Trophoblast cell (in vitro differentiated cells and primary cell): ENCODE results near the gene DAPK3.
"Not testable (repeated sequence)": the region's sequence is repeated elsewhere in the genome, so short reads cannot be mapped to it uniquely, and the experiment has no call there.

Experiments
- DNase-seq, 2 donors: peaks; one replicate each; pipeline ENCODE4 v3.0.0-alpha.2; 2016
- H2AFZ ChIP-seq: 2 replicates; pipeline ENCODE4 v1.6.1; 2013; ENCODE audit warnings: low read length, moderate library complexity, mild to moderate bottlenecking; ENCODE audit not compliant: insufficient read depth, poor library complexity
- H2AK5ac ChIP-seq: 2 replicates; pipeline ENCODE4 v1.6.1; 2013; ENCODE audit warnings: mild to moderate bottlenecking, low read length
- H2BK120ac ChIP-seq: 2 replicates; pipeline ENCODE4 v1.6.1; 2013; ENCODE audit warnings: low read length, mild to moderate bottlenecking, moderate library complexity; ENCODE audit not compliant: insufficient read depth, poor library complexity
- H2BK12ac ChIP-seq: 2 replicates; pipeline ENCODE4 v1.6.1; 2013; ENCODE audit warnings: mild to moderate bottlenecking, low read length, moderate library complexity
- H2BK5ac ChIP-seq: 2 replicates; pipeline ENCODE4 v1.6.1; 2013; ENCODE audit warnings: low read length, low read depth, moderate library complexity, mild to moderate bottlenecking; ENCODE audit not compliant: poor library complexity
- H3K14ac ChIP-seq: 2 replicates; pipeline ENCODE4 v1.6.1; 2013; ENCODE audit warnings: mild to moderate bottlenecking, low read length
- H3K18ac ChIP-seq: 2 replicates; pipeline ENCODE4 v1.6.1; 2013; ENCODE audit warnings: mild to moderate bottlenecking, low read length
- H3K23ac ChIP-seq: 2 replicates; pipeline ENCODE4 v1.6.1; 2013; ENCODE audit warnings: low read length
- H3K27ac ChIP-seq: 2 replicates; pipeline ENCODE4 v1.5.1; 2013; ENCODE audit warnings: low read depth, mild to moderate bottlenecking, inconsistent platforms, low read length, moderate library complexity
- H3K27me3 ChIP-seq: 2 replicates; pipeline ENCODE4 v1.6.1; 2013; ENCODE audit warnings: inconsistent platforms, mild to moderate bottlenecking, low read length, moderate library complexity; ENCODE audit not compliant: insufficient read depth
- H3K36me3 ChIP-seq, 2 experiments: 1 replicate in 1 of 2; 2 replicates in 1 of 2; pipeline ENCODE4 v1.6.1; 2013; ENCODE audit warnings: low read length in 2 of 2, mild to moderate bottlenecking in 2 of 2, moderate library complexity in 1 of 2; ENCODE audit not compliant: insufficient read depth in 2 of 2, control insufficient read depth in 1 of 2
- H3K4ac ChIP-seq: 2 replicates; pipeline ENCODE4 v1.6.1; 2013; ENCODE audit warnings: low read depth, mild to moderate bottlenecking, low read length, moderate library complexity
- H3K4me1 ChIP-seq, 2 experiments: 1 replicate in 1 of 2; 2 replicates in 1 of 2; pipeline ENCODE4 v1.6.1; 2013; ENCODE audit warnings: low read length in 2 of 2, mild to moderate bottlenecking in 2 of 2, moderate library complexity in 1 of 2; ENCODE audit not compliant: insufficient read depth in 2 of 2, control insufficient read depth in 1 of 2
- H3K4me2 ChIP-seq: 2 replicates; pipeline ENCODE4 v1.6.1; 2013; ENCODE audit warnings: inconsistent platforms, mild to moderate bottlenecking, low read length, moderate library complexity
- H3K4me3 ChIP-seq: 2 replicates; pipeline ENCODE4 v1.5.1; 2013; ENCODE audit warnings: mild to moderate bottlenecking, low read depth, low read length, inconsistent platforms
- H3K79me1 ChIP-seq: one replicate; pipeline ENCODE4 v1.6.1; 2013; ENCODE audit warnings: low read length
- H3K79me2 ChIP-seq: 2 replicates; pipeline ENCODE4 v1.6.1; 2013; ENCODE audit warnings: low read length, mild to moderate bottlenecking; ENCODE audit not compliant: control insufficient read depth, insufficient read depth, poor library complexity
- H3K9ac ChIP-seq: 2 replicates; pipeline ENCODE4 v1.6.1; 2013; ENCODE audit warnings: mild to moderate bottlenecking, low read length
- H3K9me3 ChIP-seq: 2 replicates; pipeline ENCODE4 v1.6.1; 2013; ENCODE audit warnings: low read depth, mild to moderate bottlenecking, control low read depth, inconsistent platforms, low read length; ENCODE audit not compliant: insufficient read depth
- H4K12ac ChIP-seq: 2 replicates; pipeline ENCODE4 v1.6.1; 2013; ENCODE audit warnings: low read depth, mild to moderate bottlenecking, low read length, moderate library complexity
- H4K8ac ChIP-seq: 2 replicates; pipeline ENCODE4 v1.6.1; 2013; ENCODE audit warnings: low read depth, mild to moderate bottlenecking, low read length, moderate library complexity
- H4K91ac ChIP-seq: one replicate; pipeline ENCODE4 v1.6.1; 2013; ENCODE audit warnings: low read depth, mild to moderate bottlenecking, low read length, moderate library complexity
- WGBS: extraction: QIAGEN DNeasy Blood & Tissue Kit; methylation state at CpG from one replicate; pipeline ENCODE4 v1.1.7; 2013; ENCODE audit warnings: missing lambda C conversion rate; ENCODE audit not compliant: insufficient read length, insufficient coverage; ENCODE audit errors: extremely low coverage; 5-methylcytosine and 5-hydroxymethylcytosine counted together

Gene DAPK3

GRCh38 chr19:3954107-3954506 is 16.8 kb downstream of the DAPK3 start:
- no peak overlapping the region for H2AK5ac ChIP-seq

GRCh38 chr19:3952755-3953276 is 18.1 kb downstream of the DAPK3 start:
- not testable (repeated sequence) for H2BK5ac ChIP-seq, H3K14ac ChIP-seq, H4K12ac ChIP-seq, H2BK12ac ChIP-seq, H2AK5ac ChIP-seq, H3K4me3 ChIP-seq, H3K4me2 ChIP-seq, H3K79me2 ChIP-seq, H4K91ac ChIP-seq, H3K9me3 ChIP-seq, H3K23ac ChIP-seq, H3K27ac ChIP-seq, DNase-seq, H3K4ac ChIP-seq, H4K8ac ChIP-seq, H3K79me1 ChIP-seq, H2AFZ ChIP-seq, H2BK120ac ChIP-seq, H3K9ac ChIP-seq, H3K27me3 ChIP-seq, H3K18ac ChIP-seq
- no CpG with 5 or more reads among the region's 9 CpGs for WGBS
- H3K4me1 ChIP-seq, result peaks cover 7 to 13% of the 10 kb centered on the region in 2 experiments
- peaks cover 24 to 26% of the 10 kb centered on the region in 2 experiments for H3K36me3 ChIP-seq

More at GRCh38 chr19:3954107-3954506, 16.8 kb downstream of the DAPK3 start:
- Histone ChIP-seq H4K8ac (no peak overlapping the region), H3K9me3 (peaks cover 3% of the 10 kb centered on the region), H3K23ac (no peak overlapping the region), H3K14ac (no peak overlapping the region), H3K36me3 (peaks cover 37 to 39% of the 10 kb centered on the region in 2 experiments), H3K18ac (no peak overlapping the region), H3K4ac (no peak overlapping the region), H3K79me1 (no peaks in the 10 kb centered on the region), H2BK120ac (no peak overlapping the region), H2BK5ac (no peak overlapping the region), H2BK12ac (no peak overlapping the region), H2AFZ (no peak overlapping the region), H3K79me2 (no peaks in the 10 kb centered on the region), H3K9ac (no peak overlapping the region), H3K27me3 (no peaks in the 10 kb centered on the region), H3K27ac (no peak overlapping the region), H3K4me3 (no peak overlapping the region), H3K4me1 (peaks cover 7 to 13% of the 10 kb centered on the region in 2 experiments), H3K4me2 (no peak overlapping the region), H4K91ac (no peak overlapping the region), H4K12ac (no peak overlapping the region)
- DNase-seq, result no peak
- WGBS, result no CpG with 5 or more reads among the region's 12 CpGs

- H3K4me1 ChIP-seq, result peaks cover 7 to 13% of the 10 kb centered on the region in 2 experiments
- H4K91ac ChIP-seq, result no peak overlapping the region
- H2AK5ac ChIP-seq, result no peak overlapping the region
- H3K36me3 ChIP-seq, result peaks cover 13 to 15% of the 10 kb centered on the region in 2 experiments
- no peak overlapping the region for H3K23ac ChIP-seq
- H3K18ac ChIP-seq, result no peak overlapping the region
- no peaks in the 10 kb centered on the region for H3K79me2 ChIP-seq
- no peak overlapping the region for H3K9ac ChIP-seq
- DNase-seq, result peak; percentile 22 to 36
- no peak overlapping the region for H4K12ac ChIP-seq
- H3K14ac ChIP-seq, result no peak overlapping the region
- H4K8ac ChIP-seq, result no peak overlapping the region
- no peak overlapping the region for H2AFZ ChIP-seq
- no peak overlapping the region for H3K27ac ChIP-seq
- H3K9me3 ChIP-seq, result no peaks in the 10 kb centered on the region
- H3K4me2 ChIP-seq, result no peak overlapping the region
- no peaks in the 10 kb centered on the region for H3K27me3 ChIP-seq
- no peak overlapping the region for H3K4me3 ChIP-seq
- peak overlapping the region; percentile 4 for H2BK12ac ChIP-seq
- H2BK5ac ChIP-seq, result no peak overlapping the region
- no peak overlapping the region for H2BK120ac ChIP-seq
- no peak overlapping the region for H3K4ac ChIP-seq
- no CpG with 5 or more reads among the region's 41 CpGs for WGBS
- H3K79me1 ChIP-seq, result no peaks in the 10 kb centered on the region
These were observed 19.7 kb downstream of the DAPK3 start for GRCh38 chr19:3950871-3951861.

GRCh38 chr19:3949997-3950859 is 20.7 kb downstream of the DAPK3 start:
- H3K4ac ChIP-seq, result no peak overlapping the region
- no peak overlapping the region for H4K12ac ChIP-seq
- H3K14ac ChIP-seq, result no peak overlapping the region
- no peaks in the 10 kb centered on the region for H3K79me1 ChIP-seq
- H3K4me2 ChIP-seq, result no peak overlapping the region
- H2BK120ac ChIP-seq, result no peak overlapping the region
- no peak overlapping the region for H2BK12ac ChIP-seq
- H4K8ac ChIP-seq, result no peak overlapping the region
- no peak overlapping the region for H3K27ac ChIP-seq
- no peaks in the 10 kb centered on the region for H3K79me2 ChIP-seq
- H2BK5ac ChIP-seq, result no peak overlapping the region
- peaks cover 6 to 7% of the 10 kb centered on the region in 2 experiments for H3K36me3 ChIP-seq
- H3K4me3 ChIP-seq, result no peak overlapping the region
- H3K18ac ChIP-seq, result no peak overlapping the region
- no CpG with 5 or more reads among the region's 20 CpGs for WGBS
- peaks cover 7 to 13% of the 10 kb centered on the region in 2 experiments for H3K4me1 ChIP-seq
- no peak overlapping the region for H3K23ac ChIP-seq
- no peak overlapping the region for H2AFZ ChIP-seq
- H4K91ac ChIP-seq, result no peak overlapping the region
- H2AK5ac ChIP-seq, result no peak overlapping the region
- DNase-seq, result no peak
- no peak overlapping the region for H3K9ac ChIP-seq
- no peaks in the 10 kb centered on the region for H3K27me3 ChIP-seq
- H3K9me3 ChIP-seq, result no peaks in the 10 kb centered on the region
